ENCODE results near the gene CPLX4.
"Not testable (repeated sequence)": the region's sequence is repeated elsewhere in the genome, so short reads cannot be mapped to it uniquely, and the experiment has no call there.

The CPLX4 gene

DNA sequence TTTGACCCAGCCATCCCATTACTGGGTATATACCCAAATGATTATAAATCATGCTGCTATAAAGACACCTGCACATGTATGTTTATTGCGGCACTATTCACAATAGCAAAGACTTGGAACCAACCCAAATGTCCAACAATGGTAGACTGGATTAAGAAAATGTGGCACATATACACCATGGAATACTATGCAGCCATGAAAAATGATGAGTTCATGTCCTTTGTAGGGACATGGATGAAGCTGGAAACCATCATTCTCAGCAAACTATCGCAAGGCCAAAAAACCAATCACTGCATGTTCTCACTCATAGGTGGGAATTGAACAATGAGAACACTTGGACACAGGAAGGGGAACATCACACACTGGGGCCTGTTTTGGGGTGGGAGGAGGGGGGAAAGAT is 56.2 kb downstream of the CPLX4 start:
- not testable (repeated sequence) for H3K4me3 ChIP-seq (ENCODE audit: low read depth in 1 of 2, low read length in 2 of 2); H3K27ac ChIP-seq (ENCODE audit: low read depth, low read length); H3K4me1 ChIP-seq (ENCODE audit: insufficient read depth, low read length); H3K9ac ChIP-seq (ENCODE audit: low read length); H3K36me3 ChIP-seq (ENCODE audit: insufficient read depth, low read length); H3K9me3 ChIP-seq (ENCODE audit: low read length)
- H3K27me3 ChIP-seq (ENCODE audit: control insufficient read depth in 1 of 2, insufficient read depth in 2 of 2, low read length in 2 of 2), result peaks cover 18 to 45% of the 10 kb centered on the region in 2 donors

DNA sequence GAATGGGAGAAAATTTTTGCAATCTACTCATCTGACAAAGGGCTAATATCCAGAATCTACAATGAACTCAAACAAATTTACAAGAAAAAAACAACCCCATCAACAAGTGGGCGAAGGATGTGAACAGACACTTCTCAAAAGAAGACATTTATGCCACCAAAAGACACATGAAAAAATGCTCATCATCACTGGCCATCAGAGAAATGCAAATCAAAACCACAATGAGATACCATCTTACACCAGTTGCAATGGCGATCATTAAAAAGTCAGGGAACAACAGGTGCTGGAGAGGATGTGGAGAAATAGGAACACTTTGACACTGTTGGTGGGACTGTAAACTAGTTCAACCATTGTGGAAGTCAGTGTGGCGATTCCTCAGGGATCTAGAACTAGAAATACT is 56.6 kb downstream of the CPLX4 start:
- not testable (repeated sequence) for H3K9ac ChIP-seq (ENCODE audit: low read length); H3K9me3 ChIP-seq (ENCODE audit: low read length); H3K4me1 ChIP-seq (ENCODE audit: insufficient read depth, low read length); H3K27ac ChIP-seq (ENCODE audit: low read depth, low read length); H3K36me3 ChIP-seq (ENCODE audit: insufficient read depth, low read length); H3K4me3 ChIP-seq (ENCODE audit: low read depth in 1 of 2, low read length in 2 of 2)
- H3K27me3 ChIP-seq (ENCODE audit: control insufficient read depth in 1 of 2, insufficient read depth in 2 of 2, low read length in 2 of 2), result peaks cover 14 to 41% of the 10 kb centered on the region in 2 donors

- H3K9me3 ChIP-seq (ENCODE audit: low read length); H3K27me3 ChIP-seq (ENCODE audit: control insufficient read depth in 1 of 2, insufficient read depth in 2 of 2, low read length in 2 of 2); H3K4me1 ChIP-seq (ENCODE audit: insufficient read depth, low read length); H3K9ac ChIP-seq (ENCODE audit: low read length); H3K4me3 ChIP-seq (ENCODE audit: low read depth in 1 of 2, low read length in 2 of 2); H3K36me3 ChIP-seq (ENCODE audit: insufficient read depth, low read length); H3K27ac ChIP-seq (ENCODE audit: low read depth, low read length): not testable (repeated sequence)
Observed at GRCh38 chr18:59255491-59255890, 63.0 kb downstream of the CPLX4 start.

DNA sequence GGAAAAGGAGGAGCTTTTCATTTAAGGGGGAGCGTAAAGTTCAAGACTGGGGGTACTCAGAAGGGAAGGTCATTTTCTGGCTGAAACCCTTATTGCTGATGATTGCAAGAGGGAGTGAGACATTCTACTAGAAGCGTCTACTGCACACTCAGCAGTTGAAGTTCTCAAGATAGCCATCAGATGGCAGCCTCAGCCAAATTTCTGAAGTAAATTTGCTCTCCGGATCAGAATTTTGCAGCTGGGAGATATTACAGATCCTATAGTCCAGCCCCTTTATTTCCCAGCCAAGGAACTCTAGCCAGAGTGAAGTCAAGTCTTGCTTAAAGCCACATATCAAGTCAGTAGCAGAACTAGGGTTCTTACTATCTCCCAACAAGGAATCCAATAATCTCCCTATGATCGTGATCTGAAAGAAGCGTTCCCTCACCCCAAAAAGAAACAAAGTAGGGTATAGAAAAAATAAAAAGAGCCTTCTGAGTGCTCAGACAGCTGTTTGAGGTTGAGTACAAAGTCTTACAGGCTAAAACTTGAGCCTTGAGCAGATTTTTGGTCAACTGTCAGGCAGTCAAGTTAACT is 69.2 kb downstream of the CPLX4 start:
- H3K9ac ChIP-seq (ENCODE audit: low read length), result no peak overlapping the region
- no peak overlapping the region for H3K27ac ChIP-seq (ENCODE audit: low read depth, low read length)
- no peaks in the 10 kb centered on the region for H3K27me3 ChIP-seq (ENCODE audit: control insufficient read depth in 1 of 2, insufficient read depth in 2 of 2, low read length in 2 of 2)
- no peaks in the 10 kb centered on the region for H3K4me1 ChIP-seq (ENCODE audit: insufficient read depth, low read length)
- H3K9me3 ChIP-seq (ENCODE audit: low read length), result no peaks in the 10 kb centered on the region
- no peaks in the 10 kb centered on the region for H3K36me3 ChIP-seq (ENCODE audit: insufficient read depth, low read length)
- H3K4me3 ChIP-seq (ENCODE audit: low read depth in 1 of 2, low read length in 2 of 2), result no peak overlapping the region

GRCh38 chr18:59246796-59247195 is 71.7 kb downstream of the CPLX4 start:
- H3K9me3 ChIP-seq (ENCODE audit: low read length), result no peaks in the 10 kb centered on the region
- no peaks in the 10 kb centered on the region for H3K27me3 ChIP-seq (ENCODE audit: control insufficient read depth in 1 of 2, insufficient read depth in 2 of 2, low read length in 2 of 2)
- H3K4me1 ChIP-seq (ENCODE audit: insufficient read depth, low read length), result no peaks in the 10 kb centered on the region
- H3K4me3 ChIP-seq (ENCODE audit: low read depth in 1 of 2, low read length in 2 of 2), result no peak overlapping the region
- H3K36me3 ChIP-seq (ENCODE audit: insufficient read depth, low read length), result no peaks in the 10 kb centered on the region
- H3K27ac ChIP-seq (ENCODE audit: low read depth, low read length), result no peak overlapping the region
- H3K9ac ChIP-seq (ENCODE audit: low read length), result no peak overlapping the region
